GM21619 (cell line): ENCODE measurements around the gene VPS52.
"Not testable (repeated sequence)": the region's sequence is repeated elsewhere in the genome, so short reads cannot be mapped to it uniquely, and the experiment has no call there.

ENCODE experiments used
- ATAC-seq: cut with Tn5 transposase; IDR thresholded peaks from one replicate; pipeline ENCODE4 v1.9.1; 2021; ENCODE audit not compliant: unreplicated experiment

Gene VPS52

GRCh38 chr6:33304216-33304615 is 32.5 kb upstream of the VPS52 start:
- no peak for ATAC-seq

GRCh38 chr6:33301877-33302276 is 30.2 kb upstream of the VPS52 start:
- no peak for ATAC-seq

- peak; percentile 62 for ATAC-seq
Observed at GRCh38 chr6:33299237-33299944, 27.7 kb upstream of the VPS52 start.

- peak; percentile 34 for ATAC-seq
Observed at GRCh38 chr6:33298773-33299236, 27.1 kb upstream of the VPS52 start, which contains the start of gene RGL2. TSS of gene RGL2 (minus strand) at chr6:33298942. CDS start at chr6:33298610, 332 bp downstream.

GRCh38 chr6:33297956-33298772 is 26.5 kb upstream of the VPS52 start:
- ATAC-seq = no peak

- ATAC-seq = no peak
Observed at GRCh38 chr6:33297406-33297955, 25.8 kb upstream of the VPS52 start.

GRCh38 chr6:33296797-33297405 is 25.2 kb upstream of the VPS52 start:
- ATAC-seq = no peak

GRCh38 chr6:33295621-33296369 is 24.1 kb upstream of the VPS52 start:
- no peak for ATAC-seq

- ATAC-seq = no peak
Observed at GRCh38 chr6:33294086-33294823, 22.6 kb upstream of the VPS52 start.

GRCh38 chr6:33292996-33293682 is 21.5 kb upstream of the VPS52 start:
- ATAC-seq = no peak

- ATAC-seq = no peak
Observed at GRCh38 chr6:33290459-33290858, 18.8 kb upstream of the VPS52 start.

GRCh38 chr6:33289784-33290315 is 18.2 kb upstream of the VPS52 start:
- no peak for ATAC-seq

- ATAC-seq = peak; percentile 84
Observed at GRCh38 chr6:33288921-33289783, 17.5 kb upstream of the VPS52 start, which contains the start of the genes PFDN6 and WDR46. TSS of gene PFDN6 (plus strand) at chr6:33289601. CDS start at chr6:33289857, 256 bp downstream. TSS of gene WDR46 (minus strand) at chr6:33289239. CDS start at chr6:33289170, 69 bp downstream.

GRCh38 chr6:33288141-33288920 is 16.7 kb upstream of the VPS52 start:
- no peak for ATAC-seq

- ATAC-seq = no peak
Observed at GRCh38 chr6:33286946-33287914, 15.6 kb upstream of the VPS52 start.

GRCh38 chr6:33285214-33285613 is 13.5 kb upstream of the VPS52 start:
- not testable (repeated sequence) for ATAC-seq
